Osteocyte (in vitro differentiated cells): Measurements from ENCODE around the gene SUN1. TPM values are rescaled to one million over a fixed set of nuclear protein-coding genes. Genes with fewer than 3 reads are reported as not detected.
"Not testable (repeated sequence)": the region's sequence is repeated elsewhere in the genome, so short reads cannot be mapped to it uniquely, and the experiment has no call there.

Experiments used
- DNase-seq: peaks from one replicate; pipeline ENCODE4 v3.0.0; 2021; ENCODE audit warnings: mixed read lengths; ENCODE audit not compliant: unreplicated experiment; ENCODE audit errors: extremely low spot score
- H3K27ac Mint-ChIP-seq: one replicate; pipeline ENCODE4 v1.8.0; 2021; ENCODE audit warnings: mild to moderate bottlenecking, mixed read lengths; ENCODE audit not compliant: unreplicated experiment
- H3K27me3 Mint-ChIP-seq: one replicate; pipeline ENCODE4 v1.8.0; 2021; ENCODE audit warnings: mixed read lengths; ENCODE audit not compliant: unreplicated experiment
- H3K36me3 Mint-ChIP-seq: one replicate; pipeline ENCODE4 v1.8.0; 2021; ENCODE audit warnings: mixed read lengths; ENCODE audit not compliant: unreplicated experiment
- H3K4me1 Mint-ChIP-seq: one replicate; pipeline ENCODE4 v1.8.0; 2021; ENCODE audit warnings: mixed read lengths; ENCODE audit not compliant: unreplicated experiment
- H3K4me3 Mint-ChIP-seq: one replicate; pipeline ENCODE4 v1.8.0; 2021; ENCODE audit warnings: mild to moderate bottlenecking, moderate library complexity, mixed read lengths; ENCODE audit not compliant: unreplicated experiment
- H3K9me3 Mint-ChIP-seq: one replicate; pipeline ENCODE4 v1.8.0; 2021; ENCODE audit warnings: mixed read lengths; ENCODE audit not compliant: unreplicated experiment
- CTCF ChIP-seq: fragments of 200-600 bp; sonication (generic); IDR thresholded peaks from 2 replicates; pipeline ENCODE4 v1.5.0; 2021; ENCODE audit warnings: antibody characterized with exemption, mild to moderate bottlenecking, moderate library complexity
- total RNA-seq: library from RNA; stranded (reverse); gene quantifications from 2 replicates; pipeline ENCODE4 v1.2.1, GENCODE V29; 2021

Gene SUN1
- total RNA-seq, 1 donor from 2014 or later, result 212 TPM

GRCh38 chr7:906776-907157 is 74.5 kb downstream of the SUN1 start:
- no peaks in the 10 kb centered on the region for H3K36me3 Mint-ChIP-seq
- no peak for TF ChIP-seq CTCF
- peaks cover 5% of the 10 kb centered on the region for H3K27me3 Mint-ChIP-seq
- no peak for DNase-seq
- H3K4me1 Mint-ChIP-seq, result peaks cover 6% of the 10 kb centered on the region
- no peaks in the 10 kb centered on the region for H3K9me3 Mint-ChIP-seq
- H3K27ac Mint-ChIP-seq, result no peak overlapping the region
- no peak overlapping the region for H3K4me3 Mint-ChIP-seq

GRCh38 chr7:907158-907980 is 75.1 kb downstream of the SUN1 start:
- no peak for TF ChIP-seq CTCF
- Mint-ChIP-seq H3K27ac (no peak overlapping the region), H3K4me3 (no peak overlapping the region), H3K36me3 (no peaks in the 10 kb centered on the region), H3K4me1 (peaks cover 3% of the 10 kb centered on the region), H3K27me3 (peaks cover 5% of the 10 kb centered on the region), H3K9me3 (no peaks in the 10 kb centered on the region)
- DNase-seq, result no peak

GRCh38 chr7:908159-908581 is 75.9 kb downstream of the SUN1 start:
- Mint-ChIP-seq H3K27ac (no peak overlapping the region), H3K4me3 (no peak overlapping the region), H3K27me3 (peaks cover 5% of the 10 kb centered on the region), H3K4me1 (peaks cover 3% of the 10 kb centered on the region), H3K9me3 (no peaks in the 10 kb centered on the region), H3K36me3 (no peaks in the 10 kb centered on the region)
- no peak for DNase-seq
- no peak for TF ChIP-seq CTCF

GRCh38 chr7:908591-909357 is 76.5 kb downstream of the SUN1 start:
- H3K9me3 Mint-ChIP-seq, H3K4me3 Mint-ChIP-seq, H3K27ac Mint-ChIP-seq, H3K36me3 Mint-ChIP-seq, H3K4me1 Mint-ChIP-seq, DNase-seq, H3K27me3 Mint-ChIP-seq: not testable (repeated sequence)
- TF ChIP-seq CTCF, result peak; percentile 56
